ENCODE data around the gene POLR3GL. TPM values are rescaled to one million over a fixed set of nuclear protein-coding genes. Genes with fewer than 3 reads are reported as not detected.

POLR3GL gene
- polyA plus RNA-seq, 1 donor from 2014 or later, result 38.6 TPM

DNA sequence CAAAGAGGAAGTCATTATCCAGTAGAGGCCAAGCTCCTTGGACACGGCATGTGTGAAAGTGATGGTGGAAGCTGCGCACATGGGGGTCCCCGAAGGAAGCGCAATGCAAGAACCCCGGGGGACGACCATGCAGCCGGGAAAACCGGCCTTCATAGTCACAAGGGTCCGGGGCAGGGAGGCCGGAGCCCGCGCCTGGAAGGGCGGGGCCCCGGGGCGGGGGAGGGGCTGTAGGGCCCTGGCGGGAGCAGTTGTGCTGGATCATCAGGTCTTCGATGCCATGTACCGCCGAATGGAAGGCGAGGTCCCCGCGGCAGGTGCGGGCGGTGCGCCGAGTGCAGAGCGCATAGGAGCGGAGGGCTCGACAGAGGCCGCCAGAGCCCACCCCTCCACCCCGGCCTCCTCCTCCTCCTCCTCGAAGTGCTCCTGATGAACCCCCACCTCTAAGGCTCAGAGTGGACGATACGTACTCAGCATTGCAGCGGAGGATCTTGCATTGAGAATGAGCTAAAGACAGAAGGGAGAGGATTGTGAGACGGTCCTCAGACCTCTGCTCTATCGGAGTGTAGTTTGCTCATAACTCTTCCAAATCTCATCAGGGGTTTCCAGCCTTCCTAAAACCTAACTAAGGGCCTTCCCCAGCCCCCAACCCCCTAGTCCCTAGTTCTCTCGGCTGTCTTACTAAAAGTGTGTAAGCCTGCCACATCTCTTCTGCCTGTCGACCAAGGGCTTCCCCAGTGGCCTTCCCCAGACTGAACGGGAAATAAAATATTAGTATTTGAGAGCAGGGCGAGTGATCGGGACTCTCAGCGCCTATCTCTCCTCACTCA, 55.0 kb downstream of the POLR3GL start:
- Histone ChIP-seq H3K79me2 (replicated peaks; ENCODE audit: insufficient read depth, low read length) (no peaks in the 10 kb centered on the region), H2AFZ (ENCODE audit: low read depth, low read length) (no peak overlapping the region), H3K27me3 (ENCODE audit: insufficient read depth, low read depth, low read length) (peaks cover 17% of the 10 kb centered on the region), H3K4me2 (ENCODE audit: low read length) (no peak overlapping the region), H3K27ac (ENCODE audit: low read length) (no peak overlapping the region), H3K9me3 (ENCODE audit: low read length) (no peaks in the 10 kb centered on the region), H3K36me3 (ENCODE audit: insufficient read depth, low read length) (no peaks in the 10 kb centered on the region), H4K20me1 (ENCODE audit: insufficient read depth) (no peaks in the 10 kb centered on the region), H3K9ac (ENCODE audit: low read length) (no peak overlapping the region), H3K4me3 (ENCODE audit: low read length) (no peak overlapping the region), H3F3A (ENCODE audit: insufficient read depth, low read length, poor library complexity, severe bottlenecking) (no peaks in the 10 kb centered on the region), H3K9me2 (ENCODE audit: insufficient read depth, low read length) (no peaks in the 10 kb centered on the region)
- TF ChIP-seq, protein P1, sequence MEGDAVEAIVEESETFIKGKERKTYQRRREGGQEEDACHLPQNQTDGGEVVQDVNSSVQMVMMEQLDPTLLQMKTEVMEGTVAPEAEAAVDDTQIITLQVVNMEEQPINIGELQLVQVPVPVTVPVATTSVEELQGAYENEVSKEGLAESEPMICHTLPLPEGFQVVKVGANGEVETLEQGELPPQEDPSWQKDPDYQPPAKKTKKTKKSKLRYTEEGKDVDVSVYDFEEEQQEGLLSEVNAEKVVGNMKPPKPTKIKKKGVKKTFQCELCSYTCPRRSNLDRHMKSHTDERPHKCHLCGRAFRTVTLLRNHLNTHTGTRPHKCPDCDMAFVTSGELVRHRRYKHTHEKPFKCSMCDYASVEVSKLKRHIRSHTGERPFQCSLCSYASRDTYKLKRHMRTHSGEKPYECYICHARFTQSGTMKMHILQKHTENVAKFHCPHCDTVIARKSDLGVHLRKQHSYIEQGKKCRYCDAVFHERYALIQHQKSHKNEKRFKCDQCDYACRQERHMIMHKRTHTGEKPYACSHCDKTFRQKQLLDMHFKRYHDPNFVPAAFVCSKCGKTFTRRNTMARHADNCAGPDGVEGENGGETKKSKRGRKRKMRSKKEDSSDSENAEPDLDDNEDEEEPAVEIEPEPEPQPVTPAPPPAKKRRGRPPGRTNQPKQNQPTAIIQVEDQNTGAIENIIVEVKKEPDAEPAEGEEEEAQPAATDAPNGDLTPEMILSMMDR (IDR thresholded peaks at IDR 0.05; ENCODE audit: poor library complexity, severe bottlenecking), result no peak
- TF ChIP-seq MXI1 (conservative IDR thresholded peaks at IDR 0.05; ENCODE audit: poor library complexity, severe bottlenecking) (no peak), TAF1 (IDR thresholded peaks at IDR 0.05; ENCODE audit: low read depth) (no peak), EZH2 (IDR thresholded peaks at IDR 0.05; ENCODE audit: borderline replicate concordance, insufficient read depth, low read length, poor library complexity, severe bottlenecking) (no peak), POLR2AphosphoS5 (IDR thresholded peaks at IDR 0.05) (no peak), EP300 (conservative IDR thresholded peaks at IDR 0.05; ENCODE audit: poor library complexity, severe bottlenecking) (no peak), SMC3 (conservative IDR thresholded peaks at IDR 0.05; ENCODE audit: poor library complexity) (no peak), RAD21 (conservative IDR thresholded peaks at IDR 0.05) (no peak)
- TF ChIP-seq, protein P2, sequence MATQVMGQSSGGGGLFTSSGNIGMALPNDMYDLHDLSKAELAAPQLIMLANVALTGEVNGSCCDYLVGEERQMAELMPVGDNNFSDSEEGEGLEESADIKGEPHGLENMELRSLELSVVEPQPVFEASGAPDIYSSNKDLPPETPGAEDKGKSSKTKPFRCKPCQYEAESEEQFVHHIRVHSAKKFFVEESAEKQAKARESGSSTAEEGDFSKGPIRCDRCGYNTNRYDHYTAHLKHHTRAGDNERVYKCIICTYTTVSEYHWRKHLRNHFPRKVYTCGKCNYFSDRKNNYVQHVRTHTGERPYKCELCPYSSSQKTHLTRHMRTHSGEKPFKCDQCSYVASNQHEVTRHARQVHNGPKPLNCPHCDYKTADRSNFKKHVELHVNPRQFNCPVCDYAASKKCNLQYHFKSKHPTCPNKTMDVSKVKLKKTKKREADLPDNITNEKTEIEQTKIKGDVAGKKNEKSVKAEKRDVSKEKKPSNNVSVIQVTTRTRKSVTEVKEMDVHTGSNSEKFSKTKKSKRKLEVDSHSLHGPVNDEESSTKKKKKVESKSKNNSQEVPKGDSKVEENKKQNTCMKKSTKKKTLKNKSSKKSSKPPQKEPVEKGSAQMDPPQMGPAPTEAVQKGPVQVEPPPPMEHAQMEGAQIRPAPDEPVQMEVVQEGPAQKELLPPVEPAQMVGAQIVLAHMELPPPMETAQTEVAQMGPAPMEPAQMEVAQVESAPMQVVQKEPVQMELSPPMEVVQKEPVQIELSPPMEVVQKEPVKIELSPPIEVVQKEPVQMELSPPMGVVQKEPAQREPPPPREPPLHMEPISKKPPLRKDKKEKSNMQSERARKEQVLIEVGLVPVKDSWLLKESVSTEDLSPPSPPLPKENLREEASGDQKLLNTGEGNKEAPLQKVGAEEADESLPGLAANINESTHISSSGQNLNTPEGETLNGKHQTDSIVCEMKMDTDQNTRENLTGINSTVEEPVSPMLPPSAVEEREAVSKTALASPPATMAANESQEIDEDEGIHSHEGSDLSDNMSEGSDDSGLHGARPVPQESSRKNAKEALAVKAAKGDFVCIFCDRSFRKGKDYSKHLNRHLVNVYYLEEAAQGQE (IDR thresholded peaks at IDR 0.05; ENCODE audit: borderline replicate concordance), result no peak

DNA sequence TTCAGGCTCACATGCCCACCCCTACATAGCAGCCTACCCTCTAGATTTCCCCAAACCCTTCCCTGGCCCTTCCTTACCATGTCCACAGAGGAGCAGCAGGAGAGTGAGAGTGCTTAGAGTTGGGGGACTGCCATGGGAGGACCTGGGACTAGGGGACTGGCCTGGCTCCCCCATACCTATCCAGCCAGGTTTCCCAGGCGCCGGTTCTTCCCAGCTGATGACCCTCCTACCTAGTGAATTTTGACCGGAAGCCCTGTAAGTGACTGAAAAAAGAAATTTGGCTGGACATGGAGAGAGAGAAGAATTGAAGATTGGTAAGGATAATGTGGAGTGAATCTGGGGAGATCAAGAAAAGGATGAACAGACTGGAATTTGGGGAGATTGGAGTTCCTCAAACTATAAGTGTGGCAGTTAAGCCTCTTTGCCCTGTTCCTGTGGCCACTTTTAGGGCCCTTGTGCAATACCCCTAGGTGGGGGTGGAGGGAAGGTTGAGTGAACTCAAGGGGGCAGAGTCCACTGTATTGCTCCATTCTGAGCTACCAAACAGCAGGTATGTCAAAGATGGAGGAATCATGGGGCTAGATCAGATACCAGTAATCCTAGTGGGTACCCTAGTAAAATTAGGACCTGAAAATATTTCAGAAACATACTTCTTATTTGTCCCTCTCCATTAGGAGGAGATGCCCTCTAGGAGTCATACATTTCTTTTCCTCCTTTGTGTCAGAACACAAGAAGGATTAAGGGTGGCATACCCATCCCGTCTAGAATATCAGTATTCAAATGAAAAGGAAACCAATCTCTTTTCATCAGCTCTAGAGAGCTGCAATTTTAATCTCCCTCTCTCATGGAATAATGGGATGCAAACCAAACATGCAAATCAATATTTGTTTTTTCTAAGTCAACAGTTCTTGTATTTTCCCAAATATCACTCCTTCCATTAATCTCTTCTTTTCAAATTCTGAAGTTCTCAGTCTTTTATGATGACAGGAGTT, 55.9 kb downstream of the POLR3GL start:
- H4K20me1 ChIP-seq (ENCODE audit: insufficient read depth), result no peaks in the 10 kb centered on the region
- H2AFZ ChIP-seq (ENCODE audit: low read depth, low read length), result no peak overlapping the region
- H3K79me2 ChIP-seq (replicated peaks; ENCODE audit: insufficient read depth, low read length), result no peaks in the 10 kb centered on the region
- TF ChIP-seq SMC3 (conservative IDR thresholded peaks at IDR 0.05; ENCODE audit: poor library complexity) (no peak), MXI1 (conservative IDR thresholded peaks at IDR 0.05; ENCODE audit: poor library complexity, severe bottlenecking) (no peak), TAF1 (IDR thresholded peaks at IDR 0.05; ENCODE audit: low read depth) (no peak), POLR2AphosphoS5 (IDR thresholded peaks at IDR 0.05) (no peak), EP300 (conservative IDR thresholded peaks at IDR 0.05; ENCODE audit: poor library complexity, severe bottlenecking) (no peak), RAD21 (conservative IDR thresholded peaks at IDR 0.05) (no peak), EZH2 (IDR thresholded peaks at IDR 0.05; ENCODE audit: borderline replicate concordance, insufficient read depth, low read length, poor library complexity, severe bottlenecking) (no peak)
- TF ChIP-seq, protein P2 (IDR thresholded peaks at IDR 0.05; ENCODE audit: borderline replicate concordance), result no peak
- TF ChIP-seq, protein P1 (IDR thresholded peaks at IDR 0.05; ENCODE audit: poor library complexity, severe bottlenecking), result no peak
- no peaks in the 10 kb centered on the region for H3F3A ChIP-seq (ENCODE audit: insufficient read depth, low read length, poor library complexity, severe bottlenecking)
- no peak overlapping the region for H3K9ac ChIP-seq (ENCODE audit: low read length)
- no peaks in the 10 kb centered on the region for H3K36me3 ChIP-seq (ENCODE audit: insufficient read depth, low read length)
- H3K4me3 ChIP-seq (ENCODE audit: low read length), result no peak overlapping the region
- H3K9me2 ChIP-seq (ENCODE audit: insufficient read depth, low read length), result no peaks in the 10 kb centered on the region
- H3K9me3 ChIP-seq (ENCODE audit: low read length), result no peaks in the 10 kb centered on the region
- H3K27me3 ChIP-seq (ENCODE audit: insufficient read depth, low read depth, low read length), result peaks cover 17% of the 10 kb centered on the region
- H3K4me2 ChIP-seq (ENCODE audit: low read length), result no peak overlapping the region
- H3K27ac ChIP-seq (ENCODE audit: low read length), result no peak overlapping the region
